ENCODE data around the gene HIVEP2. TPM values are rescaled to one million over a fixed set of nuclear protein-coding genes. Genes with fewer than 3 reads are reported as not detected.

Gene HIVEP2
- total RNA-seq, 1 experiment from 2014 or later = 3.2 TPM

- Histone ChIP-seq H3K9me3 (ENCODE audit: low read depth, low read length, poor library complexity, severe bottlenecking) (no peaks in the 10 kb centered on the region), H3K36me3 (ENCODE audit: insufficient read depth, low read length, poor library complexity, severe bottlenecking) (no peaks in the 10 kb centered on the region), H3K27ac (ENCODE audit: low read depth, low read length, poor library complexity, severe bottlenecking) (no peak overlapping the region), H3K4me1 (ENCODE audit: insufficient read depth, low read length, poor library complexity, severe bottlenecking) (no peaks in the 10 kb centered on the region), H3K27me3 (replicated peaks; ENCODE audit: insufficient read depth, low read depth, low read length, poor library complexity) (no peaks in the 10 kb centered on the region), H3K4me3 (ENCODE audit: low read depth, low read length, poor library complexity, severe bottlenecking) (no peak overlapping the region)
- intact Hi-C loops (cut with micrococcal nuclease; ENCODE audit: unreplicated experiment) = no loop called here
- CTCF ChIA-PET = no interaction called here
- POLR2A ChIA-PET (ENCODE audit: low non-redundant PET) = no interaction called here
- TF ChIP-seq CTCF (conservative IDR thresholded peaks at IDR 0.05; ENCODE audit: low read depth, low read length) = no peak
- no peak for TF ChIP-seq EZH2 (IDR thresholded peaks at IDR 0.05; ENCODE audit: borderline replicate concordance, low read depth, low read length, poor library complexity, severe bottlenecking)
- BruUV-seq (replicated peaks) = no TSS peak
- no peak for DNase-seq (ENCODE audit: low spot score)
Measured at GRCh38 chr6:142821164-142821716, 123.7 kb downstream of the HIVEP2 start.

GRCh38 chr6:142820338-142821051, 124.5 kb downstream of the HIVEP2 start:
- intact Hi-C loops (cut with micrococcal nuclease; ENCODE audit: unreplicated experiment) = no loop called here
- ChIA-PET POLR2A (ENCODE audit: low non-redundant PET) (interaction anchor here (0.7 kb wide), 1 partner anchor 34 kb away, joined by 4 read pairs; no protein-coding TSS in a partner anchor), CTCF (no interaction called here)
- H3K9me3 ChIP-seq (ENCODE audit: low read depth, low read length, poor library complexity, severe bottlenecking) = no peaks in the 10 kb centered on the region
- no peak overlapping the region for H3K27ac ChIP-seq (ENCODE audit: low read depth, low read length, poor library complexity, severe bottlenecking)
- H3K4me3 ChIP-seq (ENCODE audit: low read depth, low read length, poor library complexity, severe bottlenecking) = peak overlapping the region; percentile 32
- H3K4me1 ChIP-seq (ENCODE audit: insufficient read depth, low read length, poor library complexity, severe bottlenecking) = no peaks in the 10 kb centered on the region
- no TSS peak for BruUV-seq (replicated peaks)
- no peaks in the 10 kb centered on the region for H3K27me3 ChIP-seq (replicated peaks; ENCODE audit: insufficient read depth, low read depth, low read length, poor library complexity)
- no peak for TF ChIP-seq EZH2 (IDR thresholded peaks at IDR 0.05; ENCODE audit: borderline replicate concordance, low read depth, low read length, poor library complexity, severe bottlenecking)
- no peak for TF ChIP-seq CTCF (conservative IDR thresholded peaks at IDR 0.05; ENCODE audit: low read depth, low read length)
- no peaks in the 10 kb centered on the region for H3K36me3 ChIP-seq (ENCODE audit: insufficient read depth, low read length, poor library complexity, severe bottlenecking)
- no peak for DNase-seq (ENCODE audit: low spot score)

GRCh38 chr6:142819603-142820337, 125.2 kb downstream of the HIVEP2 start:
- POLR2A ChIA-PET (ENCODE audit: low non-redundant PET) = no interaction called here
- DNase-seq (ENCODE audit: low spot score) = peak; percentile 15
- CTCF ChIA-PET = no interaction called here
- Histone ChIP-seq H3K4me3 (ENCODE audit: low read depth, low read length, poor library complexity, severe bottlenecking) (peak overlapping the region; percentile 32), H3K9me3 (ENCODE audit: low read depth, low read length, poor library complexity, severe bottlenecking) (no peaks in the 10 kb centered on the region), H3K36me3 (ENCODE audit: insufficient read depth, low read length, poor library complexity, severe bottlenecking) (no peaks in the 10 kb centered on the region), H3K27me3 (replicated peaks; ENCODE audit: insufficient read depth, low read depth, low read length, poor library complexity) (no peaks in the 10 kb centered on the region), H3K27ac (ENCODE audit: low read depth, low read length, poor library complexity, severe bottlenecking) (no peak overlapping the region), H3K4me1 (ENCODE audit: insufficient read depth, low read length, poor library complexity, severe bottlenecking) (no peaks in the 10 kb centered on the region)
- TF ChIP-seq CTCF (conservative IDR thresholded peaks at IDR 0.05; ENCODE audit: low read depth, low read length) (no peak), EZH2 (IDR thresholded peaks at IDR 0.05; ENCODE audit: borderline replicate concordance, low read depth, low read length, poor library complexity, severe bottlenecking) (no peak)
- intact Hi-C loops (cut with micrococcal nuclease; ENCODE audit: unreplicated experiment) = no loop called here
- no TSS peak for BruUV-seq (replicated peaks)

All from A673 (cell line).